ENCODE data around the gene DIRAS3.
"Not testable (repeated sequence)": the region's sequence is repeated elsewhere in the genome, so short reads cannot be mapped to it uniquely, and the experiment has no call there.

Gene DIRAS3, protein sequence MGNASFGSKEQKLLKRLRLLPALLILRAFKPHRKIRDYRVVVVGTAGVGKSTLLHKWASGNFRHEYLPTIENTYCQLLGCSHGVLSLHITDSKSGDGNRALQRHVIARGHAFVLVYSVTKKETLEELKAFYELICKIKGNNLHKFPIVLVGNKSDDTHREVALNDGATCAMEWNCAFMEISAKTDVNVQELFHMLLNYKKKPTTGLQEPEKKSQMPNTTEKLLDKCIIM

GRCh38 chr1:68049941-68050878 is at the start of gene DIRAS3:
DIRAS3 (minus strand) TSS chr1:68050627; CDS start chr1:68047297, 3,330 bp downstream.
- no peak for DNase-seq

GRCh38 chr1:68093737-68094136 is 43.3 kb upstream of the DIRAS3 start:
- no peak for DNase-seq

DNA sequence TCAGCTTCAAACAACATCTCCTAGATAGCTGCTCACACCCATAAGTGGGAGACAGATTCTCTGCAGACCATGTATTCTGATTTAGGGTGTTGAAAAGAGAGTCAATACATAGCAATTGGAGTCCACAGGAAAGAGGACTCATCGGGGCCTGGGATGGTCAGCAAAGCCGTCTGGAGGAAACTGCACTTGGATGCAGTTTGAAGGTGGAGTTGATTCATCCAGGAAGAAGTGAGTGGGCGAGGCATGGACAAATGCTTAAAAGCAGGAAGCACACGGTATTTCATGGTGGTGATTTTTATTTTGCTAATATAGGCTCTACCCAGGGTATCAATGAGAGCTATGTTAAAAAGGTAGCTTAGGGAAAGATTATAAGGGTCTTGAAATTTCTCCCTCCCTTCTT is 36.8 kb upstream of the DIRAS3 start:
- DNase-seq = no peak

DNA sequence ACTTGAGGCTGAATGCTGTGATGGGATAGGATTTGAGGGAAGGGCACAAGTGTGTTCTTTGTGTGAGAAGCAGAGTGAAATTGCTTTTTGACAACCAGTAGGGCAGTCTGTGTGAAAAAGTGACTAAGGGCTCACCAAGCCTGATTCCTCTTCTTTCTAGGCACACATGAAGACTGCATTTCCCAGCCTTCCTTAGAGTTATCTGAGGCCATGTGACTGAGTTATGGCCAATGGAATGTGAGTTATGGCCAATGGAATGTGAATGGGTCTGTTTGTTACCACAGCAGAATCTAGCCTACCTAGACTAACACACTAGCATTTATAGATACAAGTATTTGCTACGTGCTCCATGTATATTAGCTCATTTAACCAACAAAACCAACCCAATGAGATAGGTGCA is 35.3 kb upstream of the DIRAS3 start:
- DNase-seq = no peak

GRCh38 chr1:68083686-68084085 is 33.3 kb upstream of the DIRAS3 start:
- no peak for DNase-seq

DNA sequence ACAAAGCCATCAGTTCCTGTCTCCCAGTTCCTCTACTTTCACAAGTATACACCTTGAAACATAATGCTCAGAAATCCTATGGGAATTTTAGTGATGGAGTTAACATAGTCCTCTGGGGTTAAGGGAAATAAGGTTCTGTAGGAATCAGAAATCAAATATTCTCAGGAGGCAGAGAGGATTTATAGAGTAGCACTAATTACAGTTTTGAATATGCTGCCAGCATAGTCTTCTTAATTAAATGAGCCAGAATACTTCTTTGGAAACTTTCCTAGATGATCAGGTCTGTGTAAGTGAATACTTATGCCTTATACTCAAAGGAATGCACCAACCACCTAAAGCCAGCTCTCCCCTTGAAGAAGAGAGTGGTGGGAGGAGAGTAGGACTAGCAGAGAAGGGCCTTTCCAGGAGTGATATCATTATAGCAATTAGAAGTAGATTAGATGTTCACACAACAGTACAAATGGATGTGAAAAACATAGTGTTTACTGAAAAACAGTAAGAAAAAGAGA is 31.4 kb upstream of the DIRAS3 start:
- no peak for DNase-seq

DNA sequence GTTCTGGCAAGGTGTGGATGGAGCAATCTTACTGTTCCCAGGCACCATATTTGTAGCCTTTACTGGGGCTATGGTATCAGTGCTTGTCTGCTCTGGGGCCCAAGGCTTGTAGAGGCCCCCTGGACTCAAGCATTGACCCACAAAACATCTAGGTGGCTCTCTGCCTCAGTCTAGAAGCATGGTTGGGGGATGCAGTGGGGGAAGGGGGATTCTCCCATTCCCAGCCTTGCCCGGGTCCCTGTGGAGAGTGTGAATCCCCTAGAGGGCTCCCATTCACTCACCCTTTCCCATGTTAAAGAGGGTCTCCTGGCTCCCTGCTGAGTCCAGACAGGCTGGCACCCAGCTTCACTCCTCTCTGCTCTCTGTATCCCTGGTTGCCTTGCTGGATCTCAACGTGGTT is 28.2 kb upstream of the DIRAS3 start:
- no peak for DNase-seq

GRCh38 chr1:68074472-68074871 is 24.0 kb upstream of the DIRAS3 start:
- DNase-seq = no peak

- DNase-seq = no peak
Observed at GRCh38 chr1:68065766-68066165, 15.3 kb upstream of the DIRAS3 start.

DNA sequence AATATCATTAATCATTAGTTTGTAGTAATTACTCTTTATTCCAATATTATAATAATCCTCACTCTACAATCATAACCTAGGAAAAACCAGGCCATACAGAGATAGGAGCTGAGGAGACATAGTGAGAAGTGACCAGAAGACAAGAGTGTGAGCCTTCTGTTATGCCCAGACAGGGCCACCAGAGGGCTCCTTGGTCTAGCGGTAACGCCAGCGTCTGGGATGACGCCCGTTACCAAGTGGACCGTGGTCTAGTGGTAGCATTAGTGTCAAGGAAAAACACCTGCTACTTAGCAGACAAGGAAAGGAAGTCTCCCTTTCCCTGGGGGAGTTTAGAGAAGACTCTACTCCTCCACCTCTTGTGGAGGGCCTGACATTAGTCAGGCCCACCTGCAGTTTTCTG is 7.6 kb upstream of the DIRAS3 start:
- not testable (repeated sequence) for DNase-seq

DNA sequence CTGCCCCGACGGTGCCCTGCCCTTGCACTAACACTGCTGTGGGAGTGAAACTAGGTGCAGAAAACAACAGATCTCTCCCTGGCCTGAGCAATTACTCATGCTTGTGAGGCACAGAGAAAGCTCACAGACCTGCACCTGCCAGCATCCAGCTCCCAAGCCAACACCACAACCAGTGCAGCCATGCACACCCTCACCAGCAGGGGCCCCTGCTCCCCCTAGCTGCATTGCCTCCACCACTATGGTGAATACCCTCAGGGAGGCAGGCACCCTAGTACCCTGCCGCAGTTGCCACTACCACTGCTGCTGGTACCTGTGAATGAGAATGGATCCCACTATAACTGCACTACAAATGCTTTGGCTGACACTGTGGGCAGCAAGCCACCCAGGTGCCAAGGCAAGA is 7.1 kb upstream of the DIRAS3 start:
- DNase-seq = no peak

DNA sequence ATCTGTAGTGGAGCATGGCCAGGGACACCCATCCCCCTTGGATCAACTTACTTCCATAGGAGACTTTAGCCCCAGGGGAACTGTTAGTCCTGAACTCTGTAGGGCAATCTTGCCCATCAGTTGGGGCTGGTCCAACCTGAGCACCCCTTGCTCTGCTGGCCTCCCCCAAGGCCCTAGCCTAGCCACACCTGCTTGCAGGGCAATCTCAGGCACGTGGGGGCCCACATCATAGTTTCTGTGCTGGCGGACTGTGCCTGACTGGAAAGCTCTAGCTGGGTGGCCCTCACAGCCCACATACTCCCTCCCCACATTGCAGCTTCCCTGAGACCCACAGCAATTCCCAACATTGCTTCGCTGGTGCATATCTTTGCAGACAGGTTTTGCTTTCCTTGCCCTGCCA is 6.6 kb upstream of the DIRAS3 start:
- no peak for DNase-seq

DNA sequence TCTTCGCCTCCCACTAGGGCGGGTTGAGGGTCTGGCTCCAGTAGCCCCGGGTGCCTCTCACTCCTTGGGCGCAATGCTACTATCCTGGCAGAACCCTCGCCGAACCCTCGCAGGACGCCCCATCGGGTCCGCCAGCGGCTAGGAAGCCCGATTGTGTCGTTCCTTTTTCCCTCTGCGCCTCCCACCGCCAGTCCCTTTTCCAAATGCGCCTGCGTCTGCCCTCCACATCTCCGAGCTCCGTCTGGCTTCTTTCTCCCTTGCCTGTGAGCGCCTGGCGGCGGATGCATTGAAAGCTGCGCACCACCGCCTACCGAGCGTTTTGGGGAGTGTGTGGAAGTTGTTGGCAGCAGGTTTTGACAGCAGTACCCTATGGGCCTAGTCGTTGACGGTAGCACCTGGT is 1.0 kb upstream of the DIRAS3 start:
- DNase-seq = no peak

GRCh38 chr1:68047659-68048026 is 2.8 kb downstream of the DIRAS3 start:
- DNase-seq = no peak

DNA sequence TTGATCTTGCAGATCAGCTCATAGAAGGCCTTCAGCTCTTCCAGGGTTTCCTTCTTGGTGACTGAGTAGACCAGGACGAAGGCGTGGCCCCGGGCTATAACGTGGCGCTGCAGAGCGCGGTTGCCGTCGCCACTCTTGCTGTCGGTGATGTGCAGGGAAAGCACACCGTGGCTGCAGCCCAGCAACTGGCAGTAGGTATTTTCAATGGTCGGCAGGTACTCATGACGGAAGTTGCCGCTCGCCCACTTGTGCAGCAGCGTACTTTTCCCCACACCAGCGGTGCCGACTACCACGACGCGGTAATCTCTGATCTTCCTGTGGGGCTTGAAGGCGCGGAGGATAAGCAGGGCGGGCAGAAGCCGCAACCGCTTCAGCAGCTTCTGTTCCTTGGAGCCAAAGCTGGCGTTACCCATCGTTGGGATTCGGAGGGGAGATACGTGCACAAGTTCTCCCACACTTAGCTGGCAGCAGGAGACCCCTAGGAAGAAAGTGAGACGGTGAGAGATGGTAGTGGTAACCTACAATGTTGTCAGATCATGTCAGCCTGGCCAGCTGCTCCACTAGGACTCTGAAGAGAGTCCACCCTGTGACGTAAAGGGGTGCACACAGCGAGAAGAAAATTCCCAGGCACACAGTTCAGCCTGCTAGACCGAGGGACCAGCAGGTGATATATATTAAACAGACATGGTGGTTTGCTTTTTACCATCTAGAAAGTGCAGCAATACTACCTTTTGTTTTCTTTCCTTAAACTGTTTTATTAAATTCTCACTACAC is 3.4 kb downstream of the DIRAS3 start:
- DNase-seq = no peak

- no peak for DNase-seq
Observed at GRCh38 chr1:68046423-68046822, 4.0 kb downstream of the DIRAS3 start.

GRCh38 chr1:68045511-68046180 is 4.8 kb downstream of the DIRAS3 start:
- DNase-seq = no peak

GRCh38 chr1:68043443-68044090 is 6.9 kb downstream of the DIRAS3 start:
- DNase-seq = no peak

GRCh38 chr1:68036946-68037345 is 13.5 kb downstream of the DIRAS3 start:
- no peak for DNase-seq

- DNase-seq = no peak
Observed at GRCh38 chr1:68029444-68029843, 21.0 kb downstream of the DIRAS3 start.

GRCh38 chr1:68028566-68028965 is 21.9 kb downstream of the DIRAS3 start:
- no peak for DNase-seq

DNA sequence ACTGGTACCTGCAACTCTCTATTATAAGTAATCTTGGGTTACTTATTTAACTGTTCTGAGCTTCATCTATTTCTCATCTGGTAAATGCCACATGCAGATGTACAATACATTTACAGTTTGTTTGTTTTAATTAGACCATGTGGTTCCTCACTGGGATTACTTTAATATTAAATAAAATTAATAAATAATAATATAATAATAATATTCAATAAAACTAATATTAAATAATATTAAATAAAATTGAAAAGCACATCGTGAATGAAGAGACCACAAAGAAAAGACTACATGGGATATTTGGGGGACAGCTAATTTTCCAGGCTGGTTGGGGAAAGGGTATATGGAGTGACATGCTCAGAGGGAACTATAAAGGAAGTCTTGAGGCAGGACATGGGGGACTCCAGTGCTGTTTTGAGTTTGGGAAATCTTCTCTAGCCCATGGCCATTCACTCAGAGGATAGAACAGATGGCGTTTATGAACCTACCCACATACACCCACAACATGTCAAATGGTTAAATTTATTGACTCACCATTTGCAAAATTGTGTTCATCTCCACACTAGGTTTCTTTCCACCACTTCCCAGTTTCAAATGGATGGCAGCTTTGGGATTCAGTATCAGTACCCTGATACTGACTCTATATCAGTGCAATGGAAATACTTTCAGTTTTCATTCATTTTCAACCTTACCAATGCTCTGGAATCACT is 25.6 kb downstream of the DIRAS3 start:
- DNase-seq = no peak

All from NCI-H446 treated with DMSO at 0.1 percent for 48 hours (cell line).